Right cardiac atrium (tissue), 5 donors: ENCODE results near the gene FEM1B. TPM values are rescaled to one million over a fixed set of nuclear protein-coding genes. Genes with fewer than 3 reads are reported as not detected.

Source experiments
- ATAC-seq, 2 donors: fragments of 200-7000 bp; cut with Tn5 transposase; one replicate each; pipeline versions ENCODE4 v1.8.0 to v1.9.1; 2020; ENCODE audit warnings: moderate library complexity in 2 of 2, mild to moderate bottlenecking in 1 of 2
- DNase-seq, 3 donors: peaks; one replicate each; pipeline ENCODE4 v3.0.0-alpha.2; 2020
- H3K27ac ChIP-seq: one replicate; pipeline ENCODE4 v1.5.1; 2013; ENCODE audit warnings: mild to moderate bottlenecking, low read length, control low read depth, moderate library complexity
- H3K27me3 ChIP-seq: one replicate; pipeline ENCODE4 v1.6.1; 2013; ENCODE audit not compliant: control insufficient read depth, insufficient read depth
- H3K4me1 ChIP-seq: one replicate; pipeline ENCODE4 v1.6.1; 2013; ENCODE audit warnings: low read length; ENCODE audit not compliant: control insufficient read depth, insufficient read depth
- H3K4me3 ChIP-seq: one replicate; pipeline ENCODE4 v1.5.1; 2013; ENCODE audit warnings: low read length, control low read depth
- H3K9me3 ChIP-seq: one replicate; pipeline ENCODE4 v1.6.1; 2013; ENCODE audit warnings: low read length; ENCODE audit not compliant: control insufficient read depth
- WGBS: extraction: QIAGEN DNeasy Blood & Tissue Kit; methylation state at CpG from one replicate; pipeline ENCODE4 v1.1.7; 2013; 5-methylcytosine and 5-hydroxymethylcytosine counted together
- intact Hi-C, 4 donors: fragments of 100-400 bp; cut with DNase I; formaldehyde crosslinking; loops; one replicate each; pipeline versions ENCODE4 v1.11.0 to v1.14.0; 2022 to 2023
- polyA plus RNA-seq: library from polyadenylated mRNA; stranded (reverse); fragments of 200-250 nt; gene quantifications from one replicate; pipeline ENCODE4 v1.2.3, GENCODE V29; 2013
- total RNA-seq, 4 donors: library from RNA; stranded (reverse); fragmentation: NEBNext Ultra II Directional; extraction: Animal tissue kit (Norgen Biotek cat#: 25700); gene quantifications; one replicate each; pipeline ENCODE4 v1.2.1, GENCODE V29; 2021
- donor health status: healthy with polysubstance abuse.
- donor health status: DM: no; HTN: yes; CAD: no.
- donor health status: DM: no; HTN: no; CAD: no.
- donor health status: DM: no; HTN: yes; CAD: no; lungs with severe emphysema.
- donor health status: DM: yes; HTN: yes; CAD: no.

Gene FEM1B
- total and polyA plus RNA-seq, 5 donors = 13.8 to 86.9 (median 56.9) TPM

DNA sequence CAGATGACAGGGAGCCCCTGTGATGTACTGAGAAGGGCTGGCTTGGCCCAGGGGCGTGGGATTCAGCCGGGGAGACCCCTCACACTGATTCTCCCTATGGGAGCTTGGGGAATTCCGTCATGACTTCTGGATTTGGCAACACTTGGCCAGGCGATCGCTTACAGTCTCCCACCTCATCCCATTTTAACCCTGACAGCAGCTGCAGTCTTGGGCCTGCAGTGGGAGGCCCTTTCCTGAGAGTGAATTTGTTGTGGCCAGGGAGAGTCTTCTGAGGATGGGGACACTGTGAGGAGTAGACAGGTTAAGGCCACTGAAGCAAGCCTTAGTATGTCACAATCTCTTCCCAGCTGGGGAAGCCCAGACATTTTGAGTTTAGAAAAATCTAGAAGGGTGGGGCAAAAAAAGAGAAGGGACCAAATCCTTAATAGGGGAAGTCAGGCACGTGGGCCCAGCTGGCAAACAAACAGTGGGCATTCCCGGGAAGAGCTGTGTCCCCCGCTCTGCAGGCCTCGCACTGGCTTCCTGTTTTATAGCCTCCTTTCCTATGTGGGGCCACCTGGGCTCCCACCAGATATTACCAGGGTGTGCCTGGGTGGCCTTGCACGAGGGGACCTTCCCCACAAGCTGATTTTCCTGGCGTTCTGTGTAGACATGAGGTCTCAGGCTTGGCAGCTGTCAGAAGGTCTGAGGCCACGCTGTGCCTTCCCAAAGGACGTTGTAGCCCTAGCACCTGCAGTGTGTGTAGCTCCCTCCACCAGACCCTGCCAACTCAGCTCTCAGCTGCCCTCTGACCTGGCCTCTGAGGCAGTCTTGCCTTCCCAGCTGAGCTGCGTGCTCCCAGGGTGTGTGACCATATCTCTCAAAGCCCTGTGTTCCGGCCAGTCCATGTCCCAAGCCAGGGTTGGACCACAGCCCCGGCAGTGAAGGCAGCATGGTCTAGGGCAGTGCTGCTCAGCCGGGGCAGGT, 64.5 kb downstream of the FEM1B start:
- H3K4me3 ChIP-seq = no peak overlapping the region
- no peaks in the 10 kb centered on the region for H3K27me3 ChIP-seq
- peak overlapping the region; percentile 94 for H3K27ac ChIP-seq
- 44% methylated on average over 17 of the region's 17 CpGs for WGBS
- peaks cover 23% of the 10 kb centered on the region for H3K4me1 ChIP-seq
- intact Hi-C loops = no loop called here
- no peaks in the 10 kb centered on the region for H3K9me3 ChIP-seq
- peak; percentile 36 to 84 (median 76) for DNase-seq
- ATAC-seq = peak; percentile 34 to 65

DNA sequence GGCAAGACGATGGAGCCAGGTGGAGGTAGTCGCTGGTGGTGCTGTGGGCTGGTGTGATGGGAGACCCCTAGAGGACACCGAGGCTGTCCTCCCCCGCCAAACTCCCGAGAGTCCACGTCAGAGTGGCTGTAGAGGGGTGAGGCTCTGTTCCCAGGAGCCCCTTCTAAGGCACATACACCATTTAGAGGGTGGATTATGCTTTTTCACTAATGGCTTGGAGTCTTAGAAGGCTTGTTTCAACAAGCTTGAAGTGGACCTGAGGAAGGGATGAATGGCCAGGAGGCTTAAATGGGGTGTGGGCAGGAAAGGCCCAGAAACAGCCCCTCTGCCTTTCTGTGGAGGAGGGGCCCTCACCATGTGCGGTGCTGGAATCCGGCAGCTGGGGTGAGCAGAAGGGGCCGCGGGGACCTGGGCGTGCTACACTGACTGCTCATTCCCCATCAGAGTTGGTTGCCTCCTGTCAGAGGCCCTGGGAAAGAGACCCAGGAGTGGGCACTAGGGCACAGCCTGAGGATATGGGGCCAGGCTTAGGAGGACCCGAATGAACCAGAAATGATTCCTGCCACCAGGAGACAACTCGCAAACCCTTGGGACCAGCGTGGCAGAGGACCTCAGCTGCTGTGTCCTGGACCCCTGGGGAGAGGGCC, 66.2 kb downstream of the FEM1B start:
- ATAC-seq (no peak), DNase-seq (no peak)
- WGBS = 92% methylated on average over 14 of the region's 14 CpGs
- no peaks in the 10 kb centered on the region for H3K9me3 ChIP-seq
- H3K27me3 ChIP-seq = no peaks in the 10 kb centered on the region
- intact Hi-C loops = no loop called here
- peaks cover 21% of the 10 kb centered on the region for H3K4me1 ChIP-seq
- H3K4me3 ChIP-seq = no peak overlapping the region
- H3K27ac ChIP-seq = no peak overlapping the region

DNA sequence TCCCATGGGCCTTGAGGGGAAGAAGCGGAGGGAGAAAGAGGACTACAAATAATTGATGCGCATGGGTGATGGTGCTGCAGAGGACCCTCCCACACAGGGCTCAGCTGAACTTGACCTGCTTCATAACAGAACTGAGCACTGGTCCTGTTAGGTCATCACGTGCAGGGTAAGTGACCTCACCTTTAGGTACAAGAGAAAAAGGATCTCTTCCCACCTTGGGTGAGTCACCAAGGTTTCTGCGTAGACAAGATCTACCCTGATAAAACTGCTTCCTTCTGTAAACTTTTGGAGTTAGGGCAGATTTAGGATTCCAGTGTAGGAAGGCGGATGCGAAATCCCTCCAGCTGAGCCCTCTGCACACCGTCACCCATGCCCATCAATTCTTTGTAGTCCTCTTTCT, 67.1 kb downstream of the FEM1B start:
- no peak overlapping the region for H3K4me3 ChIP-seq
- DNase-seq = no peak
- no peaks in the 10 kb centered on the region for H3K27me3 ChIP-seq
- H3K9me3 ChIP-seq = no peaks in the 10 kb centered on the region
- WGBS = 95% methylated on average over 7 of the region's 7 CpGs
- intact Hi-C loops = no loop called here
- H3K27ac ChIP-seq = no peak overlapping the region
- peaks cover 21% of the 10 kb centered on the region for H3K4me1 ChIP-seq
- ATAC-seq = no peak

Other genes starting within 250 kb of the FEM1B start
- 10 to 100 TPM; 34.1 to 38.2 (median 35.9) TPM for gene PIAS1, start 223.4 kb upstream of the FEM1B start, total RNA-seq
- gene PIAS1, start 223.4 kb upstream of the FEM1B start, polyA plus RNA-seq = 8.7 TPM
- 1 to 10 TPM; 1.5 to 2.3 (median 1.8) TPM for gene CALML4, start 72.4 kb upstream of the FEM1B start, total RNA-seq
- gene CALML4, start 72.4 kb upstream of the FEM1B start, polyA plus RNA-seq = 2.4 TPM
- gene CLN6, start 48.0 kb upstream of the FEM1B start, total RNA-seq = 1 to 10 TPM; 7.0 to 8.9 (median 7.7) TPM
- gene CLN6, start 48.0 kb upstream of the FEM1B start, polyA plus RNA-seq = 6.8 TPM
- gene ITGA11, start 154.4 kb downstream of the FEM1B start, total RNA-seq = 10 to 100 TPM; 20.1 to 34.0 (median 21.2) TPM
- 11.6 TPM for gene ITGA11, start 154.4 kb downstream of the FEM1B start, polyA plus RNA-seq